LHCN-M2 (cell line): Measurements from ENCODE around the gene THAP6. TPM values are rescaled to one million over a fixed set of nuclear protein-coding genes. Genes with fewer than 3 reads are reported as not detected.
"Not testable (repeated sequence)": the region's sequence is repeated elsewhere in the genome, so short reads cannot be mapped to it uniquely, and the experiment has no call there.

ENCODE experiments used
- DNase-seq: peaks from one replicate; pipeline ENCODE4 v3.0.0-alpha.2; 2012; ENCODE audit warnings: low read depth
- polyA plus RNA-seq: library from polyadenylated mRNA; unstranded; fragments of >200 nt; gene quantifications from one replicate; pipeline ENCODE4 v1.2.1, GENCODE V29; 2012; ENCODE audit warnings: missing spikeins
- total RNA-seq: library from RNA; depleted of rRNA; stranded (reverse); fragments of >200 nt; gene quantifications from 2 replicates; pipeline ENCODE4 v1.2.3, GENCODE V29; 2014; rRNA removed

THAP6 gene
- total RNA-seq = 16.5 and 18.5 TPM in 2 replicates
- polyA plus RNA-seq = 2.7 TPM

GRCh38 chr4:75514131-75514948, at the start of gene THAP6, which contains the start of gene RCHY1:
THAP6 (plus strand) TSS chr4:75514473; CDS start chr4:75515453, 980 bp downstream.
RCHY1 (minus strand) TSS chr4:75514403; CDS start chr4:75514286, 117 bp downstream.
- DNase-seq = peak; percentile 97

DNA sequence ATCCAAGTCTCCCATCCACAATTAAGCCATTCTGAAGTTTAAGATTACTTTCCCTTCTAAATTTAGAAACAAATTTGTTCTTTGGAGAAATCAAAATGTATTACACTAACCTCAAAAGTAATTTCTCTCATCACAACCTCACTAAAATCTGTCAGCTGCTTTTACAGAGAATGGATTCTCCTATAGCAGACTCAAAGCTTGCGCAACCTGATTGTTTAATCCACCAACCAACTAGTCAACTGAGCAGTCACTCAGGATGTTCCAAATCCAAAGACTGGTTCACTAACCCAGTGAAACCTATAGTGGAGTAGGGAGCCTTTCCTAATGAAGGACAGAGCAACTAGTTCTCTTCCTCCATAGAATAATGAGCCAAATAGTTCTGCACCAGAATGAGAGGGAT, 44.4 kb upstream of the THAP6 start:
- DNase-seq = no peak

DNA sequence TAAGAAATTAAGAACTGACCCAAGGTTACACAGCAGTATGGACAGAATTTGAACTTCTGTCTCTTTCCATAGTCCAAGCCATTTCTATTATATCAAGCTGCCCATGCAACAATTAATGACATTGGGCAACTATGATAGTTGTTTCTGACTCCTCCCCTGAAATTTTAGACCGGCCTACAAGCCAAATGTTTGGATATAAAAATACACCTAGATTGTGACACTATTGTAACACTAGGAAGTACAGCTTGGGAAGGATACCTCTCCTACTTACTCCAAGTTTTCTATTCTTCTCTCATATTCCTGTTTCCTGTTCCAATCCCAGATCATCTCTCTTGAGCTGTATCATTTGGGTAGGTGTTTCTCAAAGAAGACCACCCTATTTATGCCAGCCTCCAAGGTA, 43.5 kb upstream of the THAP6 start:
- no peak for DNase-seq

- DNase-seq = no peak
Measured at GRCh38 chr4:75477201-75477600, 37.1 kb upstream of the THAP6 start.

- no peak for DNase-seq
Measured at GRCh38 chr4:75484190-75484589, 30.1 kb upstream of the THAP6 start.

GRCh38 chr4:75490155-75490554, 24.1 kb upstream of the THAP6 start:
- peak; percentile 43 for DNase-seq

DNA sequence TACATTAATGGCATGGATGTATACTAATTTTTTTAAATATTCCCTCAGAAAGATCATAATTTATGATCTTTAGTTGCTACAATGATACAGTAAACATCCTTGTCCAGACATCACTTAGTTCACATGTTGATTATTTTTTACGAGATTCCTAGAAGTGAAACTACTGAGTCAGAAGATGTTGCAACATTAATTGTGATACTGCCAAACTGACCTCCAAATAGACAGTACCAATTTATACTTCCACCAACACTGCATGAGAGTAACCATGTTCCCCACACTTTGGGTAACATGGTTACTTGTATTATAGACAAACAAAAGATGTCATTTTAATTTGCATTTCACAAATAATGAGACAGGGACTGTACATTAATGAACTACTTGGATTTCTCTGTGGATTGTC, 19.7 kb upstream of the THAP6 start:
- DNase-seq = peak; percentile 66

GRCh38 chr4:75495476-75495875, 18.8 kb upstream of the THAP6 start:
- DNase-seq = no peak

GRCh38 chr4:75496406-75496805, 17.9 kb upstream of the THAP6 start:
- DNase-seq = no peak

- DNase-seq = peak; percentile 42
Measured at GRCh38 chr4:75497133-75497532, 17.1 kb upstream of the THAP6 start.

DNA sequence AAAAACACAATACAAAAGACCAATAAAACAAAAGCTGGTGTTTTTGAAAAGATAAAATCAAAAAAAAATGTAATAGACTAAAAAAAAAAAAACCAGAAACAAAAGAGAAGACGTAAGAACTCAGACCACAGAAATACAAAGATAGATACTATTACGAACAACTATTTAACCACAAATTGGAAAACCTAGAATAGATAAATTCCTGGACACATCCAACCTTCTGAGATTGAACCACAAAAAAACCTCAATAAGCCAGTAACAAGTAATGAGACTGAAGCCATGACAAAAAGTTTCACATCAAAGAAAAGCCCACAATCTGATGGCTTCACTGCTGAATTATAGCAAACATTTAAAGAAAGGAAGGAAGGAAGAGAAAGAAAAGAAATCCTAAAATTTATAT, 16.2 kb upstream of the THAP6 start:
- DNase-seq = peak; percentile 34

DNA sequence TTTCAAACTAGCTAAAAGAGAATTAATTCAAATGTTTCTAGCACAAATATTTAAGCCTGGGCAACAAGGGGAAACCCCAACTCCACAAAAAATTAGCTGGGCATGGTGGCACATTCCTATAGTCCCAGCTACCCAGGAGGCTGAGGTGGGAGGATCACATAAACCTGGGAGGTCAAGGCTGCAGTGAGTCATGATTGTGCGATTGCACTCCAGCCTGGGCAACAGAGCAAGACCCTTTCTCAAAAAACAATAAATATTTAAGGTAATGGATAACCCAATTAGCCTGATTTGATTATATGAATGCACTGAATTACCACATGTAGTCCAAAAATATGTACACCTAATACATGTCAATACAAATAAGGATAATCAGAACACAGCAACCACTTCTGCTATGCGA, 14.4 kb upstream of the THAP6 start:
- DNase-seq = no peak

GRCh38 chr4:75502671-75503070, 11.6 kb upstream of the THAP6 start:
- no peak for DNase-seq

GRCh38 chr4:75505630-75506029, 8.6 kb upstream of the THAP6 start:
- no peak for DNase-seq

DNA sequence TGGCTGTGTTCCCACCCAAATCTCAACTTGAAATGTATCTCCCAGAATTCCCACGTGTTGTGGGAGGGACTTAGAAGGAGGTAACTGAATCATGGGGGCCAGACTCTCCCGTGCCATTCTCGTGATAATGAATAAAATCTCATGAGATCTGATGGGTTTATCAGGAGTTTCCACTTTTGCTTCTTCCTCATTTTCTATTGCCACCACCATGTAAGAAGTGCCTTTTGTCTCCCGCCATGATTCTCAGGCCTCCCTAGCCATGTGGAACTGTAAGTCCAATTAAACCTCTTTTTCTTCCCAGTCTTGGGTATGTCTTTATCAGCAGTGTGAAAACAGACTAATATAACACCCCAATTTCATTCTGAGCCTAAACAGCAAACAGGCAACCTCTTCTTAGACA, 4.7 kb upstream of the THAP6 start:
- DNase-seq = not testable (repeated sequence)

GRCh38 chr4:75511841-75512240, 2.4 kb upstream of the THAP6 start:
- DNase-seq = no peak

DNA sequence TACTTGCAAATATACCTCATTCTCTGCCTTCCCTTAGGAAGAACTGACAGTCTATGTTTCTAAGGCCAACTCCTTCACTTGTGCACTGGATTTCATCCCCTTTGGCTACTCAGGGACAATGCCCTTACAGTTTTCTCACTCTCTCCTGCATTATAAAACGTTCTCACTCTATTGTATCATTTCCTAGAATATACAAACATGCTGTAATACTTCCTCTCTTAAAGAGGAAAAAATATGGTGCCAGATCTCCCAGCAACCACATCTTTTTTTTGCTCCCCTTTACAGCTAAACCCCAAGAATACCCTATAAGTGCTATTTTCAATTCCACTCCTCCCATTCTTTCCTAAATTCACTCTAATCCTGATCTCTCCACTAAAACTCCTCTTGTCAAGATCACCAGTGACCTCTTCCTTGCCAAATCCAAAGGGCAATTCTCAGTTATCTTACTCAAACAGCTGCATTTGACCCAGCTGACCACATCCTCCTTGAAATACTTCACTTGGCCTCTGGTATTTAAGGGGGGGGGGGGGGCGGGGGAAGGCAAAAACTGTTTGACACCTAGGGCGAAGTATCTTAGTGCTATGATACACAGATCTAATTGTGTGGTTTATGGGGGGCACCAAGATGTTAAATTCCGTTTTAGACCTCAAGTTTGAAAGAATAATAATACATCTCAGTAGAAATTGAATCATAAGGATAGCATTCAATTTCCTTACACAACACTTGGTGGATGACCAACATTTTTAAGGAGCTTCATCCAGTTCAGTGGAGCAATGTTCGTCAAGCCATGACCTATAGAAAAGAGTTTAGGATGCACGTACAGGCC, 1.7 kb upstream of the THAP6 start:
- DNase-seq = peak; percentile 91

DNA sequence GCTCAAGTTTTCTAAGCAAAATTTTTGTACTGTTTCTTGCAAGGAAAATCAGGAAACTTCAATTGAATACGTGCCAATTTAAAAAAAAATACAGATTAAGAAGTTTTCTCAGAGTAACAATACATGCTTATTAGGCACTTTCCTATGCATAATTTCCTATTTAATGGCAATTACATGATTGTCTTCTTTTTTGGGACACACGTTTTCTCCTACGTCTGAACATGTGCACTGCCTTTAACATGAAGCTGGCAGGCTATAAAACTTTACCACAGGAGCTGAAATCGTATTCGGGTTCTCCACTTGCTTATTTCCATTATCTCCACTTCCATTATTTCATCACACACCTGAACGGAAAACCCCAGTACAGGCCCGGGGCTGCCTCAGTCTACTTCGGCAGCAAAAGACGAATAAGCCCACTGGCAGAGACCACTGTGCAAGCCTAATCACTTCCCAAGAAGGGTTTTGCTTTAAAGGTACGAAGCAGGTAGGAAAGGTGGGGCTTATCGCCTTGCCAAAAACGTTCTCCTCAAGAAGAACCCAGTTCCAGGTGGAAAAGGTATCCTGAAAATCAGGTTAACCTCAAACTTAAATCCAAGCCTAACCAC, 645 bp upstream of the THAP6 start:
- no peak for DNase-seq

DNA sequence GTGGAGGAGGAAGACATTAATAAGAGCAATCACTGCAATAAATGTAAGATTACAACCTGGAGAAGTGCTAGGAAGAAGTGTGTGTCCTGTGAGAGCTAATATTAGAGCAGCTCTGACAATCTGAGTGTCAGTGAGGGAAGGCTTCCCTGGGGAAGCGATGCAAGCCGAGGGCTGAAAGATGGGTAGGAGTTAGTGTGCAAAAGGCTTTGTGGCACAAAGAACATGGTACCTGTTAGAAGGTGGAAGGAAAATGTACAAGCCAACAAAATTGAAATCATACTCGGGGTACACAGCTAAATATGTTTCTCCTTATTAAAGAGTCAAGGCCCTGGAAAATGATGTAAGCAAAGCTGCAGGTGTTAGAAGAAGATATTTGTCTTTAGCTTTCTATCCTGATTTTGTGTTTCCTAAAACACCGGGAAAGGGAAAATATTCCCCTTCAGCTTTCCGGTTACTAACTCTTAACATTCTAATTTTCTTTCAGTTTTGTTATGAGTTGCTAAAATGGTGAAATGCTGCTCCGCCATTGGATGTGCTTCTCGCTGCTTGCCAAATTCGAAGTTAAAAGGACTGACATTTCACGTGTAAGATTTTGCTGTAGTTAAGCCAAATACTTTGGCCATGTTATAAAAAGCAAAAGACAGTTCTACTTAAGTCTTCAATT, 808 bp downstream of the THAP6 start:
- DNase-seq = no peak

DNA sequence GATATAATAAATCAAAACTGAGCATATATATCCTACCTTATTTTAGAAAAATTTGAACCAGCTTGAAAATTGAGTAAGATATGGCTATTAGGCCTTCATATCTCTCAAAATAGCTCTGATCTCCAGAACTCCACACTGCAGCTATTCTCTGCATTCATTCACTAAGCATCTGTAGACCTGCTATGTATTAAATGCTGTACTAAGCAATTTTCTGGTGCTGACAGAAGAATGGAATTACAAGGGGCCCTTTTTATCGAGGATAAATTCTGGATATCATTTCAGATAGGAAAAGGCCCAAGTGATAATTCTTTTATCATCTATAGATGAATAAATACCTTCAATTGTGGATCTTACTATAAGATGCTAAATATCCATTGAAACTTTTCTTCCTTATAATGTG, 1.9 kb downstream of the THAP6 start:
- DNase-seq = no peak

DNA sequence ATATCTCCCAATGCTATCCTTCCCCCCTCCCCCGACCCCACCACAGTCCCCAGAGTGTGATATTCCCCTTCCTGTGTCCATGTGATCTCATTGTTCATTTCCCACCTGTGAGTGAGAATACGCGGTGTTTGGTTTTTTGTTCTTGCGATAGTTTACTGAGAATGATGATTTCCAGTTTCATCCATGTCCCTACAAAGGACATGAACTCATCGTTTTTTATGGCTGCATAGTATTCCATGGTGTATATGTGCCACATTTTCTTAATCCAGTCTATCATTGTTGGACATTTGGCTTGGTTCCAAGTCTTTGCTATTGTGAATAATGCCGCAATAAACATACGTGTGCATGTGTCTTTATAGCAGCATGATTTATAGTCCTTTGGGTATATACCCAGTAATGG, 5.2 kb downstream of the THAP6 start:
- not testable (repeated sequence) for DNase-seq

GRCh38 chr4:75525086-75525485, 10.8 kb downstream of the THAP6 start:
- no peak for DNase-seq
